ENCODE results near the gene GPATCH4. TPM values are rescaled to one million over a fixed set of nuclear protein-coding genes. Genes with fewer than 3 reads are reported as not detected.
"Not testable (repeated sequence)": the region's sequence is repeated elsewhere in the genome, so short reads cannot be mapped to it uniquely, and the experiment has no call there.

Gene GPATCH4
- total and polyA plus RNA-seq, 2 donors (not counting 1 experiment from before 2014, with no cell fraction given): 12.2 to 23.6 TPM

- H3K9ac ChIP-seq (ENCODE audit: insufficient read depth, low read length): no peak overlapping the region
- no peak overlapping the region for H3K4me3 ChIP-seq (replicated peaks in 1 of 4; ENCODE audit: control extremely low read depth in 1 of 4, insufficient read depth in 1 of 4, low read depth in 3 of 4, low read length in 4 of 4)
- H3K36me3 ChIP-seq (ENCODE audit: control insufficient read depth, insufficient read depth, low read length): no peaks in the 10 kb centered on the region
- no peak for DNase-seq (ENCODE audit: low read depth in 2 of 2)
- H3K9me3 ChIP-seq (ENCODE audit: control insufficient read depth, insufficient read depth, low read depth, low read length): no peaks in the 10 kb centered on the region
- H3K27me3 ChIP-seq (ENCODE audit: control insufficient read depth, insufficient read depth, low read length): peaks cover 4% of the 10 kb centered on the region
- no peaks in the 10 kb centered on the region for H4K20me1 ChIP-seq (ENCODE audit: control insufficient read depth, extremely low read depth, insufficient read depth, low read length)
- H3K79me2 ChIP-seq (ENCODE audit: control insufficient read depth, insufficient read depth, low read length): no peaks in the 10 kb centered on the region
- H3K4me2 ChIP-seq (ENCODE audit: extremely low read depth, insufficient read depth, low read length): no peak overlapping the region
- TF ChIP-seq EZH2 (IDR thresholded peaks at IDR 0.05; ENCODE audit: low read length, missing control alignments) (no peak), CTCF (conservative IDR thresholded peaks at IDR 0.05 in 1 of 2, IDR thresholded peaks at IDR 0.05 in 1 of 2; ENCODE audit: low read depth in 1 of 2, low read length in 2 of 2) (peak; percentile 32 to 47)
- no peaks in the 10 kb centered on the region for H3K4me1 ChIP-seq (ENCODE audit: control insufficient read depth, extremely low read depth, insufficient read depth, low read length)
- no peak overlapping the region for H3K27ac ChIP-seq (ENCODE audit: insufficient read depth, low read length)
- no peak overlapping the region for H2AFZ ChIP-seq (ENCODE audit: low read length)
Measured at GRCh38 chr1:156608981-156609380, 7.7 kb upstream of the GPATCH4 start.

GRCh38 chr1:156608036-156608674, 6.9 kb upstream of the GPATCH4 start:
- TF ChIP-seq EZH2 (IDR thresholded peaks at IDR 0.05; ENCODE audit: low read length, missing control alignments): no peak
- peak; percentile 86 to 87 for TF ChIP-seq CTCF (conservative IDR thresholded peaks at IDR 0.05 in 1 of 2, IDR thresholded peaks at IDR 0.05 in 1 of 2; ENCODE audit: low read depth in 1 of 2, low read length in 2 of 2)
- Histone ChIP-seq H3K4me1 (ENCODE audit: control insufficient read depth, extremely low read depth, insufficient read depth, low read length) (no peaks in the 10 kb centered on the region), H3K79me2 (ENCODE audit: control insufficient read depth, insufficient read depth, low read length) (no peaks in the 10 kb centered on the region), H3K9me3 (ENCODE audit: control insufficient read depth, insufficient read depth, low read depth, low read length) (no peaks in the 10 kb centered on the region), H3K9ac (ENCODE audit: insufficient read depth, low read length) (no peak overlapping the region), H3K36me3 (ENCODE audit: control insufficient read depth, insufficient read depth, low read length) (no peaks in the 10 kb centered on the region), H3K27me3 (ENCODE audit: control insufficient read depth, insufficient read depth, low read length) (peaks cover 4% of the 10 kb centered on the region), H3K27ac (ENCODE audit: insufficient read depth, low read length) (no peak overlapping the region), H3K4me3 (replicated peaks in 1 of 4; ENCODE audit: control extremely low read depth in 1 of 4, insufficient read depth in 1 of 4, low read depth in 3 of 4, low read length in 4 of 4) (no peak overlapping the region), H2AFZ (ENCODE audit: low read length) (no peak overlapping the region), H3K4me2 (ENCODE audit: extremely low read depth, insufficient read depth, low read length) (no peak overlapping the region), H4K20me1 (ENCODE audit: control insufficient read depth, extremely low read depth, insufficient read depth, low read length) (no peaks in the 10 kb centered on the region)
- peak; percentile 63 to 75 for DNase-seq (ENCODE audit: low read depth in 2 of 2)

GRCh38 chr1:156607344-156607743, 6.1 kb upstream of the GPATCH4 start:
- H3K79me2 ChIP-seq (ENCODE audit: control insufficient read depth, insufficient read depth, low read length); DNase-seq (ENCODE audit: low read depth in 2 of 2); H3K4me3 ChIP-seq (replicated peaks in 1 of 4; ENCODE audit: control extremely low read depth in 1 of 4, insufficient read depth in 1 of 4, low read depth in 3 of 4, low read length in 4 of 4); H3K27ac ChIP-seq (ENCODE audit: insufficient read depth, low read length); H3K36me3 ChIP-seq (ENCODE audit: control insufficient read depth, insufficient read depth, low read length); H3K4me1 ChIP-seq (ENCODE audit: control insufficient read depth, extremely low read depth, insufficient read depth, low read length); H3K9ac ChIP-seq (ENCODE audit: insufficient read depth, low read length); H3K9me3 ChIP-seq (ENCODE audit: control insufficient read depth, insufficient read depth, low read depth, low read length); H3K4me2 ChIP-seq (ENCODE audit: extremely low read depth, insufficient read depth, low read length); H4K20me1 ChIP-seq (ENCODE audit: control insufficient read depth, extremely low read depth, insufficient read depth, low read length); H3K27me3 ChIP-seq (ENCODE audit: control insufficient read depth, insufficient read depth, low read length); H2AFZ ChIP-seq (ENCODE audit: low read length): not testable (repeated sequence)
